Raji (cell line): ENCODE results near the gene KRTAP9-4.
"Not testable (repeated sequence)": the region's sequence is repeated elsewhere in the genome, so short reads cannot be mapped to it uniquely, and the experiment has no call there.

Experiments used
- POLR2A ChIP-seq: IDR thresholded peaks from 2 replicates; pipeline ENCODE4 v1.6.1; 2011; ENCODE audit warnings: low read depth, low read length, control low read depth; ENCODE audit not compliant: insufficient read depth

KRTAP9-4 gene, protein sequence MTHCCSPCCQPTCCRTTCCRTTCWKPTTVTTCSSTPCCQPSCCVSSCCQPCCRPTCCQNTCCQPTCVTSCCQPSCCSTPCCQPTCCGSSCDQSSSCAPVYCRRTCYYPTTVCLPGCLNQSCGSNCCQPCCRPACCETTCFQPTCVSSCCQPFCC

DNA sequence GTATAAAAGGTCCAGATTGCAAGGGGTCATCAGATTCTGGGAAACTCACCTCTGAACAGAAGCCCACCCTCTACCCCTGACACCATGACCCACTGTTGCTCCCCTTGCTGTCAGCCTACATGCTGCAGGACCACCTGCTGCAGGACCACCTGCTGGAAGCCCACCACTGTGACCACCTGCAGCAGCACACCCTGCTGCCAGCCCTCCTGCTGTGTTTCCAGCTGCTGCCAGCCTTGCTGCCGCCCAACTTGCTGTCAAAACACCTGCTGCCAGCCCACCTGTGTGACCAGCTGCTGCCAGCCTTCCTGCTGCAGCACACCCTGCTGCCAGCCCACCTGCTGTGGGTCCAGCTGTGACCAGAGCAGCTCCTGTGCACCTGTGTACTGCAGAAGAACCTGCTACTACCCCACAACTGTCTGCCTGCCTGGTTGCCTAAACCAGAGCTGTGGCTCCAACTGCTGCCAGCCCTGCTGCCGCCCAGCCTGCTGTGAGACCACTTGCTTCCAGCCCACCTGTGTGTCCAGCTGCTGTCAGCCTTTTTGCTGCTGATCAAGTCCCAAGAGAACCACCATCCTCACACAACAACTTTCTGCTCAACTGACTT lies at the start of gene KRTAP9-4:
Gene KRTAP9-4, plus strand, starts transcription at position 51 of the 604 bp plus-strand sequence. Its CDS starts 34 bp downstream, at position 85.
- not testable (repeated sequence) for TF ChIP-seq POLR2A

DNA sequence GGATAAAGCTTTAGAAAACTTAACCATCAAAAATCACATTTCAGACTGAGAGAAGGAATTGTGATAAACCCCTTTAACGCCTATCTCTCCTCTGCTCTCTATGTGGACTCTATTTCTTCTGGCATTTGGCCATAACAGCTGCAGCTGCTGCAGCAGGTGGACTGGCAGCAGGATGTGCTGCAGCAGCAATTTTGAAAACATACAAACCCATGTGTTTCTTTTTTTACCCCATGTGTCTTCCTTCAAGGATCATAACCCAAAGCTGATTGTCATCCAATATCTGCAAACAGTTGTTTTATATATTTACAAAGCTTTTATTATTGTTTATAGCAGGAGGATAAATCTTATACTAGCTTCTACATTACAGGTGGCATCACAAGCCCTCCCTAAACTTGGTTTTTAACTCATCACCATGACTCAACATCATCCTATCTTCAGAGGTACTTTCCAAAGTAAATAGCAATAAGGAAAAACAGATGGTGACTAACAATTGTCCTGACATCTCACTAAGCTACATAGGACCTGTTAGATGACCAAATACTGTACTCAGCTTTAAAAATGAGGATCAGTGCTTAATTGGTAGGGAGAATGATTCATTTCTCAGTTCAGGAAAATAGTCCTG lies 37.5 kb upstream of the KRTAP9-4 start:
- no peak for TF ChIP-seq POLR2A

DNA sequence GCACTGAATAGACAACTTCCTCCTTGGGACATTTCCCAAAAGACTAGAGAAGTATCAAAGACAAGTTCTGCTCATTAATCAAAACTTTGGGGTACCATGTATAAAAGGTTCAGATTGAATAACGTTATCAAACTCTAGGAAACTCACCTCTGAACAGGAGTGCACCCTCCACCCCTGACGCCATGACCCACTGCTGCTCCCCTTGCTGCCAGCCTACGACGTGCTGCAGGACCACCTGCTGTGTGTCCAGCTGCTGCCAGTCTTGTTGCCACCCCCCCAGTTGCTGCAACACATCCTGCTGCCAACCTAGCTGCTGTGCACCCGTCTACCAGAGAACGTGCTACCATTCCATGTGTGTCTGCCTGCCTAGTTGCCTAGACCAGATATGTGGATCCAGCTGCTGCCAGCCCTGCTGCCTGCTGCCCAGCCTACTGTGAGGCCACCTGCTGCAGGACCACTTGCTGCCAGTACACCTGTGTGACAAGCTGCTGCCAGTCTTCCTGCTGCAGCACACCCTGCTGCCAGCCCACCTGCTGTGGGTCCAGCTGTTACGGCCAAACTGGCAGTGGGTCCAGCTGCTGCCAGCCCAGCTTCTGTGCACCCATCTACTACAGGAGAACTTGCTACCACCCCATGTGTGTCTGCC lies 36.8 kb upstream of the KRTAP9-4 start:
- TF ChIP-seq POLR2A: no peak

DNA sequence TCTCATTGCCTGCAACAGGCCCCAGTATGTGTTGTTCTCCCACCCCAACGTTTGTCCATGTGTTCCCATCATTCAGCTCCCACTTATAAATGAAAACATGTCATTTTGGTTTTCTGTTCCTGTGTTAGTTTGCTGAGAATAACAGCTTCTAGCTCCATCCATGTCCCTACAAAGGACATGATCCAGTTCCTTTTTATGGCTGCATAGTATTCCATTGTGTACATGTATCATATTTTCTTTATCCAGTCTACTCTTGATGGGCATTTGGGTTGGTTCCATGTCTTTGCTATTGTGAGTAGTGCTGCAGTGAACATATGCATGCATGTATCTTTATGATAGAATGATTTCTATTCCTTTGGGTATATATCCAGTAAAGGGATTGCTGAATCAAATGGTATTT lies 33.8 kb upstream of the KRTAP9-4 start:
- TF ChIP-seq POLR2A: no peak

DNA sequence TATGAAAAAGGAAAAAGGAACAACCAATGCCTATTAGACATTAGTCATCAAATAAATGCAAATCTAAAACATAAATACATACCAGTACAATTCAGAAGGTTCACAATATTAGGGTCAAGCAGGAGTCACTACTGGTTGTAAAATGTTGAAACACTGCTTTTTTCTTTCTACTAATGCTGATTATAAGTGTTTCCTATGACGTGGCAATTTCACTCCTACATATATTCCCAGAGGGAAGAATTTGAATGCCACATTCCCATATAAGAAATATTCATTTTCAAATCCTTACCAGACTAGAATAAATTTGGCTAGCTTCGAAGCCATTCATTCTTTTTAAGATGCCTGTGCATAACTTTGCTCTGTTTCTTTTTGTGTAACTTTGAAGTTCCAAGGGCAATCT lies 25.7 kb upstream of the KRTAP9-4 start:
- TF ChIP-seq POLR2A: no peak

DNA sequence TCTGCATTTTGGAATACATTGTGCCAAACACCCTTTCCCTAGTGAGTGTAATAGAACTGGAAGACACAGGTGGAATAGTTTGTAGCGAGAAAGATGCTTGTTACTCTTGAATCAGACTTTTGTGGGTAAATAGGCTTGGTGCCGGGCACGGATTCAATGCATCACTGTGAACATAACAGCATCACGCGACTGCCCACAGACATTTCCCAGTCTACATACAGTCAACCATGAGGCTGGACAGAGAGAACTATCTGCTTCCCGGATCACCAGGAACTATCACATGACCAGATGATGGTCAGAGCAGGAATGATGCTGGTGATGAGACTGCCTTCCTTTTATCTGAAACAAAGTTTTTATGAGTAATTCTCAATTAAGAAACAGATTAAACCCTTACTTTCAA lies 23.4 kb upstream of the KRTAP9-4 start:
- TF ChIP-seq POLR2A: no peak

DNA sequence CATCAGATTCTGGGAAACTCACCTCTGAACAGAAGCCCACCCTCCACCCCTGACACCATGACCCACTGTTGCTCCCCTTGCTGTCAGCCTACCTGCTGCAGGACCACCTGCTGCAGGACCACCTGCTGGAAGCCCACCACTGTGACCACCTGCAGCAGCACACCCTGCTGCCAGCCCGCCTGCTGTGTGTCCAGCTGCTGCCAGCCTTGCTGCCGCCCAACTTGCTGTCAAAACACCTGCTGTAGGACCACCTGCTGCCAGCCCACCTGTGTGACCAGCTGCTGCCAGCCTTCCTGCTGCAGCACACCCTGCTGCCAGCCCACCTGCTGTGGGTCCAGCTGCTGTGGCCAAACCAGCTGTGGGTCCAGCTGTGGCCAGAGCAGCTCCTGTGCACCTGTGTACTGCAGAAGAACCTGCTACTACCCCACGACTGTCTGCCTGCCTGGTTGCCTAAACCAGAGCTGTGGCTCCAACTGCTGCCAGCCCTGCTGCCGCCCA lies 22.8 kb upstream of the KRTAP9-4 start, which contains the start of gene KRTAP9-2:
Gene KRTAP9-2, plus strand, starts transcription at position 51 of the 498 bp plus-strand sequence. Its CDS starts 7 bp downstream, at position 58.
- TF ChIP-seq POLR2A: not testable (repeated sequence)

DNA sequence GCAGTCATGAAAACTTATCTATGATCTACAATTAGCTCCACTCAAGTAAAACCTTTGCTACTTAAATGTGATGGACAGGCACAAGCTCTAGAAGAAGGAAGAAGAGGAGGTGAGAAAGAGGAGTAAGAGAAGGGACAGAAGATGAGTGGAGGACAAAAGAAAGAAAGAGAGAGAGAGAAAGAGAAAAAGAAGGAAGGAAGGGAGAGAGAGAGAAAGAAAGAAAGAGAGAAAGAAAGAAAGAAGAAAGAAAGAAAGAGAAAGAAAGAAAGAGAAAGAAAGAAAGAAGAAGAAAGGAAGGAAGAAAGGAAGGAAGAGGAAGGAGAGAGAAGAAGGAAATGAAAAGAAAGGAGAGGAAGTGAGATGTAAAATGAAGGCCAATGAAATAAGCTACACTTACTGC lies 19.4 kb upstream of the KRTAP9-4 start:
- no peak for TF ChIP-seq POLR2A

DNA sequence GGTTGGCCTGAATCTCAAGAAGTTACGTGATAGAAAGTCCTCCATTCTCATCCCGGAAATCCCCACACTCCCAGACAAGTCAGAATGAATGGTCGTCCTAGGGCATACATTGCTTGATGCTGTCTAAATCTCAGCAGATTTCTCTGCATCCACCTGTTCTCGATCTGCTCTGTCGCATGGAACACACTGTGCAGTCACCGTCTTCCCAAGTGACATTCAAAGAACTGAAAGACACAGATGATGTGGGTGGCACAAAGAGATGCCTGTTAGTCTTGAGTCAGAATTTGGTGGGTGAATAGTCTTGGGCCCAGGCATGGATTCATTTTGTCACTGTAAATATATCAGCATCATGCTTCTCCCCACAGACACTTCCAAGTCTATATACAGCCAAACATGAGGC lies 17.8 kb upstream of the KRTAP9-4 start:
- no peak for TF ChIP-seq POLR2A

DNA sequence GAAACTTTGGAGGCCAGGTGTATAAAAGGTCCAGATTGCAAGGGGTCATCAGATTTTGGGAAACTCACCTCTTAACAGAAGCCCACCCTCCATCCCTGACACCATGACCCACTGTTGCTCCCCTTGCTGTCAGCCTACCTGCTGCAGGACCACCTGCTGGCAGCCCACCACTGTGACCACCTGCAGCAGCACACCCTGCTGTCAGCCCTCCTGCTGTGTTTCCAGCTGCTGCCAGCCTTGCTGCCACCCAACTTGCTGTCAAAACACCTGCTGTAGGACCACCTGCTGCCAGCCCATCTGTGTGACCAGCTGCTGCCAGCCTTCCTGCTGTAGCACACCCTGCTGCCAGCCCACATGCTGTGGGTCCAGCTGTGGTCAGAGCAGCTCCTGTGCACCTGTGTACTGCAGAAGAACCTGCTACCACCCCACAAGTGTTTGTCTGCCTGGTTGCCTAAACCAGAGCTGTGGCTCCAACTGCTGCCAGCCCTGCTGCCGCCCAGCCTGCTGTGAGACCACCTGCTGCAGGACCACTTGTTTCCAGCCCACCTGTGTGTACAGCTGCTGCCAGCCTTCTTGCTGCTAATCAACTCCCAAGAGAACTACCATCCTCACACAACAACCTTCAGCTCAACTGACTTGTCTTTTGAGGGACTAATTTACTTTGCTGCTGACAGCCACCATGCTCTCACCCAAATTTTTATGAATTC lies 16.9 kb upstream of the KRTAP9-4 start, which contains the start of gene KRTAP9-3:
Gene KRTAP9-3, plus strand, starts transcription at position 51 of the 707 bp plus-strand sequence. Its CDS starts 53 bp downstream, at position 104.
- not testable (repeated sequence) for TF ChIP-seq POLR2A

DNA sequence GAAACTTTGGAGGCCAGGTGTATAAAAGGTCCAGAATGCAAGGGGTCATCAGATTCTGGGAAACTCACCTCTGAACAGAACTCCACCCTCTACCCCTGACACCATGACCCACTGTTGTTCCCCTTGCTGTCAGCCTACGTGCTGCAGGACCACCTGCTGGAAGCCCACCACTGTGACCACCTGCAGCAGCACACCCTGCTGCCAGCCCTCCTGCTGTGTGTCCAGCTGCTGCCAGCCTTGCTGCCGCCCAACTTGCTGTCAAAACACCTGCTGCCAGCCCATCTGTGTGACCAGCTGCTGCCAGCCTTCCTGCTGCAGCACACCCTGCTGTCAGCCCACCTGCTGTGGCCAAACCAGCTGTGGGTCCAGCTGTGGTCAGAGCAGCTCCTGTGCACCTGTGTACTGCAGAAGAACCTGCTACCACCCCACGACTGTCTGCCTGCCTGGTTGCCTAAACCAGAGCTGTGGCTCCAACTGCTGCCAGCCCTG lies 11.5 kb upstream of the KRTAP9-4 start, which contains the start of gene KRTAP9-8:
Gene KRTAP9-8, plus strand, starts transcription at position 51 of the 489 bp plus-strand sequence. Its CDS starts 53 bp downstream, at position 104.
- TF ChIP-seq POLR2A: not testable (repeated sequence)

DNA sequence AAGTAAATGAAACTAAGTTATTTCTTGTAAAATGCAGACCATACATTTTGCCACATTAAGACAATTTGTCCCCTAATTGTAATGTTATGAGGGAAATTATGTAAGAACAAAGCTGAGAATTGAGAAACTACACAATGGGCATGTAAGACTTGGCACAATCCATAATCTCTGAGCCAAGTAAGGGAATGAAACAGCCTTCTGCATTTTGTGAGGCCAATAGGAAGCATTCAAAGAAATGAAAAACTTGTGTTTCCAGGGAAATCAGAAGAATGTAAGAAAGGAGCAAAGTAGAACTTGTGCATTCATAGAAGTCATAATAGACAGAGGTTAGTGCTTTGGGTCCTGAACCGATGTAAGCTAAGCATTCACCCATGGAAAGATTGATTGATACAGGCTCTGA lies 1.8 kb downstream of the KRTAP9-4 start:
- no peak for TF ChIP-seq POLR2A

DNA sequence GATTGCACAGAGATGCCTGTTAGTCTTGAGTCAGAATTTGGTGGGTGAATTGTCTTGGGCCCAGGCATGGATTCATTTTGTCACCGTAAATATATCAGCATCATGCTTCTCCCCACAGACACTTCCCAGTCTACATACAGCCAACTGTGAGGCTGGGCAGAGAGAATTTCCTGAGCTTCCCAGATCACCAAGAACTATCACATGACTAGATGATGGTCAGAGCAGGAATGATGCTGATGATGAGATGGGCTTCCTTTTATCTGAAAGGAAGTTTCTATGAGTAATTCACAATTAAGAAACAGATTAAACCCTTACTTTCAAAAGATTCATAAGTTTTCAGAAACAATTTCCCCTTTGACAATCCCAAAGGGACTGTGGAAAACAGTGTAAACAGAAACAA lies 5.4 kb downstream of the KRTAP9-4 start:
- no peak for TF ChIP-seq POLR2A
